Fibroblast of upper back skin (primary cell): Measurements from ENCODE around the gene NCAPG.

Experiments used
- DNase-seq: peaks from one replicate; pipeline ENCODE4 v3.0.0-alpha.2; 2013

NCAPG gene, protein sequence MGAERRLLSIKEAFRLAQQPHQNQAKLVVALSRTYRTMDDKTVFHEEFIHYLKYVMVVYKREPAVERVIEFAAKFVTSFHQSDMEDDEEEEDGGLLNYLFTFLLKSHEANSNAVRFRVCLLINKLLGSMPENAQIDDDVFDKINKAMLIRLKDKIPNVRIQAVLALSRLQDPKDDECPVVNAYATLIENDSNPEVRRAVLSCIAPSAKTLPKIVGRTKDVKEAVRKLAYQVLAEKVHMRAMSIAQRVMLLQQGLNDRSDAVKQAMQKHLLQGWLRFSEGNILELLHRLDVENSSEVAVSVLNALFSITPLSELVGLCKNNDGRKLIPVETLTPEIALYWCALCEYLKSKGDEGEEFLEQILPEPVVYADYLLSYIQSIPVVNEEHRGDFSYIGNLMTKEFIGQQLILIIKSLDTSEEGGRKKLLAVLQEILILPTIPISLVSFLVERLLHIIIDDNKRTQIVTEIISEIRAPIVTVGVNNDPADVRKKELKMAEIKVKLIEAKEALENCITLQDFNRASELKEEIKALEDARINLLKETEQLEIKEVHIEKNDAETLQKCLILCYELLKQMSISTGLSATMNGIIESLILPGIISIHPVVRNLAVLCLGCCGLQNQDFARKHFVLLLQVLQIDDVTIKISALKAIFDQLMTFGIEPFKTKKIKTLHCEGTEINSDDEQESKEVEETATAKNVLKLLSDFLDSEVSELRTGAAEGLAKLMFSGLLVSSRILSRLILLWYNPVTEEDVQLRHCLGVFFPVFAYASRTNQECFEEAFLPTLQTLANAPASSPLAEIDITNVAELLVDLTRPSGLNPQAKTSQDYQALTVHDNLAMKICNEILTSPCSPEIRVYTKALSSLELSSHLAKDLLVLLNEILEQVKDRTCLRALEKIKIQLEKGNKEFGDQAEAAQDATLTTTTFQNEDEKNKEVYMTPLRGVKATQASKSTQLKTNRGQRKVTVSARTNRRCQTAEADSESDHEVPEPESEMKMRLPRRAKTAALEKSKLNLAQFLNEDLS

DNA sequence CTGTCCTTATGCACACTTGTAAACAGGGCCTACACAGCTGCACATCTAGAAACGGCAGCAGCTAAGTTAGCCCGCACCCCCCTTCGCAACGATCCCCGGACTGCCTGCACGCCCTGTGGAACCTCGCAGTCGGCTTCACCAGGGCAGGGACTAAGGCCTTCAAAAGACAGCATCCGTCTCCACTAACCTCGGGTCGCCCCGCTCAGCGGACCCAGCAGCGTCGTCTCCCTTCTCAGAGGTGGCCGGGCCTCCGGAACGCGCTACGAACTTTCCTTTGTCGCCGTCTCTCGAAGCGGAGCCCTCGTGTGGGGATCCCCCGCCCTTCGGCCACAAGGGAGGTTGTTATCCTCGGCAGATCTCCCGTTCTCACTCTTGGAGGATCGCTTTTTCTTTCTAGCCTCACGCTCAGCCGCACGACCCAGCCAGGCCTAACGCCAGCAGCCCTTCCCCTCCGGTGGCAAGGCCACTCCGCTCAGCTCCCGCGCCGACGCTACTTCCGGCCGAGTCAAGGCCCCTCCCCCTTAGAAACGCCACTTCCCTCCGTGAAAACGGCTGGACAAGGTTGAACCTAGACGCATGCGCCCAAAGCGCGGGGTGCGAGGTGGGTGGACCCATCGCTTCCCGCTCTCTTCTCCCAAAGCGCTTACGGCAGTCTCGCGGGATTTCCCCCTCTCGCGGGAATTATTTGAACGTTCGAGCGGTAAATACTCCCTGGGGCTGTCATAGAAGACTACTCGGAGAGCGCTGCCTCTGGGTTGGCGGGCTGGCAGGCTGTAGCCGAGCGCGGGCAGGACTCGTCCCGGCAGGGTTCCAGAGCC, at the start of gene NCAPG, which contains the start of gene DCAF16:
Gene NCAPG (plus strand): TSS at position 720 of the 818 bp plus-strand sequence. CDS start 99 bp downstream, outside the sequence.
Gene DCAF16 (minus strand): TSS at position 498 of the 818 bp plus-strand sequence. CDS start 6,616 bp downstream, outside the sequence.
- peak; percentile 99 for DNase-seq

GRCh38 chr4:17761062-17761461, 49.7 kb upstream of the NCAPG start:
- no peak for DNase-seq

GRCh38 chr4:17762726-17763125, 48.1 kb upstream of the NCAPG start:
- peak; percentile 17 for DNase-seq

GRCh38 chr4:17763416-17763815, 47.4 kb upstream of the NCAPG start:
- no peak for DNase-seq

GRCh38 chr4:17763931-17764330, 46.8 kb upstream of the NCAPG start:
- DNase-seq, result no peak

DNA sequence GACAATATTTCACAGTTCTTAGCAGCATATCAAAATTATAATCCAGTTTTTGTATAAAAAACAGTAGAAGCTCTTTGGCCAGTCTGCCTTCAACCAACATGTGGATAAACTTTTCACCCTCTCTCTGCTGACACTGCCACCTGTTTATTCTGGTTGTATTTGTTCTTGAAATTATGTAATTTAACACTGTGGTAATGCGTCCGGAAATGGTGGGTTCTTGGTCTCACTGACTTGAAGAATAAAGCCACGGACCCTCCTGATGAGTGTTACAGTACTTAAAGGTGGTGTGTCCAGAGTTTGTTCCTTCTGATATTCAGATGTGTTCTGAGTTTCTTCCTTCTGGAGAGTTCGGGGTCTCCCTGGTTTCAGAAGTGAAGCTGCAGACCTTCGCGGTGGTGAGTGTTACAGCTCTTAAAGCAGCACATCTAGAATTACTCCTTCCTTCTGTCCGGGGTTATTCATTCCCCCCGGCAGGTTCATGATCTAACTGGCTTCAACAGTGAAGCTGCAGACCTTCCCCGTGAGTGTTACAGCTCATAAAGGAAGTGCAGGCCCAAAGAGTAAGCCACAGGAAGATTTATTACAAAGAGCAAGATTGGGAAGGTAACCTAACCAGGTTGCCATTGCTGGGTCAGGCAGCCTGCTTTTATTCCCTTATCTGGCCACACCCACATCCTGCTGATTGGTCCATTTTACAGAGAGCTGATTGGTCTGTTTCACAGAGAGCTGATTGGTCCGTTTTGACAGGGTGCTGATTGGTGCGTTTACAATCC, 45.1 kb upstream of the NCAPG start:
- DNase-seq, result no peak

DNA sequence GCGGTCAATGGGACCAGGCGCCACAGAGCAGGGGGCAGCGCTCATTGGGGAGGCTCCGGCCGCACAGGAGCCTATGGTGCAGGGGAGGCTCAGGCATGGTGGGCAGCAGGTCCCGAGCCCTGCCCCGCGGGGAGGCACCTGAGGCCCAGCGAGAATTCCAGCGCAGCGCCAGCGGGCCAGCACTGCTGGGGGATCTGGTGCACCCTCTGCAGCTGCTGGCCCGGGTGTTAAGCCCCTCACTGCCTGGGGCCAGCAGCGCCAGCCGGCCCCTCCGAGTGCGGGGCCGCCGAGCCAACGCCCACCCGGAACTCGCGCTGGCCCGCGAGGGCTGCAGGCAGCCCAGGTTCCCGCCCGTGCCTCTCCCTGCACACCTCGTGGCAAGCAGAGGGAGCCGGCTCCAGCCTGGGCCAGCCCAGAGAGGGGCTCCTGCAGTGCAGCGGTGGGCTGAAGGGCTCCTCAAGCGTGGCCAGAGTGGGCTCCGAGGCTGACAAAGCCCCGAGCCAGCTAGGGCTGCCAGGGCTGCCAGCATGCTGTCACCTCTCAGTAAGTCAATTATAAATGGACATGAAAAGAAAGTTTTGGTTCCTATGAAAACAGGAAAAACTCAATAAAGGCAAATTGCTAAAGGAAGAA, 43.8 kb upstream of the NCAPG start:
- no peak for DNase-seq

GRCh38 chr4:17769406-17770174, 41.2 kb upstream of the NCAPG start:
- no peak for DNase-seq

- DNase-seq, result no peak
These were observed 39.9 kb upstream of the NCAPG start for GRCh38 chr4:17770845-17771244.

DNA sequence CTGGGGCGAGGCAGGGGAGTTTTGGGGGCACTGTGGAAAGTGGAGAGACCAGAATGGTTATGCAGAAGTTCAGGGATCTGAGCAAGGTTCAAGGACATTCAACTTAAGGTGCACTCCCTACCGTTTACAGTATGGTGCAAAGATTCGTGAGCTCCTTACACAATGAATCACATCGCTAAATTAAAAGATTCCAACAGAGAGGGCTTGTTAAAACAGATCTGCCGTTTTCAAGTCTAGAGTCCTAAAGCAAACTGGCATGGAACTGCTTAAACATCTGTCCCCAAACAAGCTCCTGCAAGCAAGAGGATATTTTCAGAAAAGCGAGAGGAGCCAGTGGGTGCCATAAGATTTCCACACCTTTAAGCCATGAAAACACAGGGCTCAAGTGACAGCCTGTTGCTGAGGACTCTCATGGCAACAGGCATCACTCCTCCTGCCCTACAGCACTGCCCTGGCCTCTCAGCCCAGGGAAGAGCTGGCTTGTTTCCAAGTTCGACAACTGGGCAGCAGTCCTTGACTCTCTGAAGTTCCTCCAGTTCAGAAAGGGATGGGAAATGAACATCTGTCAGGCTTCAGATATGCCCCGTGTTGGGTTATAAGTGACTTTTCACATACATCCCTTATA, 39.4 kb upstream of the NCAPG start:
- no peak for DNase-seq

DNA sequence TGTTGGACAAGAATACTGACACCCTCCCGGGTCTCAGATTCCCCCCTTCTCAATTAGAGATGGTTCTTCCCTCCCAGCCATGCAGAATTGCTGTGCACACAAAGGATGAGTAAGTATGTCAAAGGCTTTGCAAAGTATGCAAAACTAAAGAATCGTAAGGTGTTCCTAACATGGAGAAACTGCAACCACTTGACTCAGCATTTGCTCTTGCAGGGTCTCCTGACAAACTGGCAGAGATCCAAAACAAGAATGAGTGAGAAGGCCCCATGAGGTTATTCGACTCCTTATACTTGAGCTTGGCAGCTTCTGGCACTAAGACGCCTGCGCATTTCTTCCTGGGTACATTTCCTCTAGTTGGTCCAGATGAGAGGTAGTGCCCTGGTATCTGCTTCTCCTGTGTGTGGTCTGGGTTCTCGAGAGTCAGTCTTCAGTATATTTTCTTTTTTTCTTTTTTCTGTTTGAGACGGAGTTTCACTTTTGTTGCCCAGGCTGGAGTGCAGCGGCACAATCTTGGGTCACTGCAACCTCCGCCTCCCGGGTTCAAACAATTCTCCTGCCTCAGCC, 37.6 kb upstream of the NCAPG start:
- DNase-seq, result no peak

GRCh38 chr4:17778431-17778830, 32.3 kb upstream of the NCAPG start:
- DNase-seq, result no peak

GRCh38 chr4:17780501-17781299, 30.1 kb upstream of the NCAPG start:
- peak; percentile 35 for DNase-seq

- DNase-seq, result no peak
These were observed 29.2 kb upstream of the NCAPG start, which contains the start of gene FAM184B for GRCh38 chr4:17781300-17782287. FAM184B (minus strand) TSS chr4:17781621; CDS start chr4:17781299, 322 bp downstream.

DNA sequence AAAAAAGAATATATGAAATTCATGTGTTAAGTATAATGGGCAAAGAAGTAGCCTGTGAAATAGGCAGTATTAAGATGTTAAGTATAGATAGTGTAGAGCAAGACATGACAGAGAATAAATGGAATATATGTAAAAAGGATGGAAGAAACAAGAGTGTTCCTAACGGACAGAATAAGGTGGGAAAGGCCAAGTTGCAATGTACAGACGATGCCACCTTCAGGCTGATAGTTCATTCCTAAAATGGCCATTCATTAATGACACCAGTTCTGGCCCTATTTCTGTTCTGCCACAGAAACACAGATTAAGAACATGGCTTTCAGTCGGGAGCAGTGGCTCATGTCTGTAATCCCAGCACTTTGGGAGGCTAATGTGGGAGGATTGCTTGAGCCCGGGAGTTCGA, 24.9 kb upstream of the NCAPG start:
- no peak for DNase-seq

DNA sequence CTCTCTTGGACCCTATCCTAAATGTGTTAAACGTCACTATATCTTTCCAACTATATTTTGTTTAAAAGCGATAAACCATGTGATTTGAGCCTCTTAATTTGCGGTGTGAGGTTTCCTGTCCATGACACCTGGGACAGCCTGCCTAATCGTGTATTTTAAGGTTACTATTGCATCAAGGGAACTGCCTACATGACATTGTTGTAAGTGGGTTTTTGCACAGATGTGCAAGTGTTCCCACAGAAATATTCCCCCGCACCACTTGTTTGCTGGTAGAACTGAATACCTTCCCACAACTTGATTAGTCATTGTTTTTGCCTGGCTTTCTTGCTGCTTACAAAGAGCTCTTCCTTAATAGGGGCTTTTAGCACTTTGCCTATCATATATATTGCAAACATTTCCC, 24.2 kb upstream of the NCAPG start:
- no peak for DNase-seq

GRCh38 chr4:17787315-17787714, 23.5 kb upstream of the NCAPG start:
- peak; percentile 41 for DNase-seq
